SH-SY5Y (cell line): ENCODE measurements around the gene CPA3.

ENCODE experiments used
- GATA2 ChIP-seq: IDR thresholded peaks from 2 replicates; pipeline ENCODE4 v1.6.1; 2011; ENCODE audit warnings: mild to moderate bottlenecking, low read depth, low read length
- GATA3 ChIP-seq: IDR thresholded peaks from 2 replicates; pipeline ENCODE4 v1.6.1; 2011; ENCODE audit warnings: low read depth, mild to moderate bottlenecking, low read length, moderate library complexity

The CPA3 gene

GRCh38 chr3:148879256-148879655 lies 14.2 kb downstream of the CPA3 start:
- TF ChIP-seq GATA3, result no peak
- no peak for TF ChIP-seq GATA2

- no peak for TF ChIP-seq GATA3
- TF ChIP-seq GATA2, result no peak
Measured at GRCh38 chr3:148880681-148881080, 15.6 kb downstream of the CPA3 start.

- no peak for TF ChIP-seq GATA2
Measured at GRCh38 chr3:148881286-148881685, 16.2 kb downstream of the CPA3 start.

GRCh38 chr3:148882288-148882687 lies 17.2 kb downstream of the CPA3 start:
- TF ChIP-seq GATA3 (no peak), GATA2 (no peak)

GRCh38 chr3:148883163-148883562 lies 18.1 kb downstream of the CPA3 start:
- TF ChIP-seq GATA2, result no peak
- no peak for TF ChIP-seq GATA3

GRCh38 chr3:148884261-148884660 lies 19.2 kb downstream of the CPA3 start:
- TF ChIP-seq GATA3, result no peak
- no peak for TF ChIP-seq GATA2

GRCh38 chr3:148889828-148890227 lies 24.7 kb downstream of the CPA3 start:
- TF ChIP-seq GATA3 (no peak), GATA2 (no peak)

GRCh38 chr3:148896062-148896461 lies 31.0 kb downstream of the CPA3 start:
- TF ChIP-seq GATA3 (no peak), GATA2 (no peak)

- TF ChIP-seq GATA3 (no peak), GATA2 (no peak)
Measured at GRCh38 chr3:148901987-148902791, 37.1 kb downstream of the CPA3 start.

- no peak for TF ChIP-seq GATA2
- no peak for TF ChIP-seq GATA3
Measured at GRCh38 chr3:148903022-148903442, 37.9 kb downstream of the CPA3 start.

- no peak for TF ChIP-seq GATA2
- no peak for TF ChIP-seq GATA3
Measured at GRCh38 chr3:148903941-148904340, 38.8 kb downstream of the CPA3 start.

GRCh38 chr3:148906667-148907066 lies 41.6 kb downstream of the CPA3 start:
- no peak for TF ChIP-seq GATA2
- TF ChIP-seq GATA3, result no peak

GRCh38 chr3:148911173-148911572 lies 46.1 kb downstream of the CPA3 start:
- no peak for TF ChIP-seq GATA2
- no peak for TF ChIP-seq GATA3

- TF ChIP-seq GATA2 (no peak), GATA3 (no peak)
Measured at GRCh38 chr3:148911592-148911991, 46.5 kb downstream of the CPA3 start.

GRCh38 chr3:148914936-148915690 lies 50.0 kb downstream of the CPA3 start:
- TF ChIP-seq GATA3 (no peak), GATA2 (no peak)
